HG03571 (cell line): Measurements from ENCODE around the gene IGSF21.
"Not testable (repeated sequence)": the region's sequence is repeated elsewhere in the genome, so short reads cannot be mapped to it uniquely, and the experiment has no call there.

Experiments used
- ATAC-seq: cut with Tn5 transposase; IDR thresholded peaks from one replicate; pipeline ENCODE4 v1.9.1; 2021; ENCODE audit not compliant: unreplicated experiment

IGSF21 gene

GRCh38 chr1:18144916-18145647 is 37.5 kb downstream of the IGSF21 start:
- ATAC-seq: no peak

DNA sequence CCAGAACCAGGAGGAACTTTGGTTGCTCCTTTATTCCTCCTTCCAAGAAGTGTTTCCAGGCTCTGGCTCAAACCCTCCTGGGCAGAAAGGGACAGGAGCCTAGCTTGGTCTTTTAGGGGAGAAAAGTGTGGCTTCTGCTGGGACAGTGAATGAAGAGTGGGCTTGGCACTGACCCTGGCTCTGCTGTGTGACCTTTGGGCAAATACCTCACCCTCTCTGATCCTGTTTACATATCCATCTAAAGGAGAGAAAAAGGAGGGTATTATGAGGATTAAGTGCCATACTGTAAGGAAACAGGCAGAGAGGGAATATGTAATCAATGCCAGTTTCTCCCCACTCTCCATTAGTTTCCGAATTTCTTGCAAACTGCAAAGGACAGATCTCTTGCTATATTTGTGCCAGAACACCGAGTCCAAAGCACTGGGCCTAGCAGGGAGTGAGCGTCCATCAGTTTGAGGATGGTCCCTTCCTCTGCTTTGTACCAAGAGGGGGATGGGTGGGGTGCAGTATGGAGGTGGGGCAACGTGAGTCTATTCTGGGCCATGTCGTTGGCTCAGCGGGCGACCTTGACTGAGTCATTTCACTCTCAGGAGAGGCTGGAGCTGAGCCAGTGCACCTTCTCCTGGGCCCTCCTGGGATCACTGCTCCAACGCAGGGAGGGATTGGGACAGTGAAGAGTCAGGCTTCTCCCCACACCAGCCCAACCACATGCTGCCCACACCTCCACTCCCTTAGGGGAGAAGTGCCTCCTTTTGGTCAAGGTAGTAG is 38.4 kb downstream of the IGSF21 start:
- ATAC-seq: no peak

- no peak for ATAC-seq
Measured at GRCh38 chr1:18146886-18147285, 39.3 kb downstream of the IGSF21 start.

GRCh38 chr1:18147672-18148071 is 40.1 kb downstream of the IGSF21 start:
- ATAC-seq: no peak

DNA sequence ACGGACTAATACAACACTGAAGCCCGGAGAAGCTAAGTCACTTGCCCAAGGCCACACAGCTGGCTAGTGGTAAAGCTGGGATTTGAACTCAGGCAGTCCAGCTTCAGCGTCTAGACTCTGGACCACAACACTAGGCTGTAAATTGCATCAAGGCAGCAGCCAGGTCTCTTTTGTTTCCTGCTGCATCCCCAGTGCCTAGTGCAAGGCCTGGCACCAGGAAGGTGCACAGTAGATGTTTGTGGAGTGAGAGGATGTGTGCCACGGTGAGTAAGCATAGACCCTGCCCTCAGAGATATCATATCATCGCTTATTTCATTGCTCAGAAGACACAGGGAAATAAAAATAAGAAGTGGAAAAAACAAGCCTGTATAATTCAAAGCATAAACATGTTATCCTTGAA is 40.9 kb downstream of the IGSF21 start:
- ATAC-seq: no peak

GRCh38 chr1:18149027-18149641 is 41.5 kb downstream of the IGSF21 start:
- no peak for ATAC-seq

DNA sequence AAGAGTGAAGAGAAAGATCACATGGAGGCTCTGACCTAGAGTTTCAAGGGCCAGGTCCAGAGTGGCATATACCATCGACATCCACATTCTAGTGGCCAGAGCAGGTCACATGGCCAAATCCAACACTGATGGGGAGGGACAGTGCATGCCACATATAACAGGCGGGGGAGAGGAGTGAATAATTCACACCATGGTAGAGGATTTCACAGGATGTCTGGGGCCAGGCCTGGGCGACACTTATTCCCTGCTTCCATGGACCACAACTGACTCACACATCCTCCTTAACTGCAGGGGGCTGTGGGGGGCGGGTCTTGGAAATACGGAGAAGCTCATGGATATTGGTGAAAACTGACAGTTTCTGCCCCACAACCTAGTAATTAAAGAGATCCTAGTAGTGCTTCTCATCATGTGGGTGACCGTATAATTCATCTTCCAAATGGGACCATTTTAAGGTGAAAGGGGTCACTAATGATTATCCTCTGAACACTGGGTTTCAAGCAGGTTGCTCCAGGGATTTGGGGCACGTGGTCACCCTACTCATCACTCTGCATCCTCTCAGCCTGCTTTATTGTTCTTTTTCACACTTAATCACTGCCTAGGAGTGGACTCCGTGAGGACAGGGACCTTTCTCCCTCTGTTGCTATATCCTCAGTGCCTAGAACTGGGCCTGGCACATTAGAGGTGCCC is 44.0 kb downstream of the IGSF21 start:
- no peak for ATAC-seq

- no peak for ATAC-seq
Measured at GRCh38 chr1:18154430-18155194, 47.0 kb downstream of the IGSF21 start.

- ATAC-seq: no peak
Measured at GRCh38 chr1:18155881-18156385, 48.3 kb downstream of the IGSF21 start.

DNA sequence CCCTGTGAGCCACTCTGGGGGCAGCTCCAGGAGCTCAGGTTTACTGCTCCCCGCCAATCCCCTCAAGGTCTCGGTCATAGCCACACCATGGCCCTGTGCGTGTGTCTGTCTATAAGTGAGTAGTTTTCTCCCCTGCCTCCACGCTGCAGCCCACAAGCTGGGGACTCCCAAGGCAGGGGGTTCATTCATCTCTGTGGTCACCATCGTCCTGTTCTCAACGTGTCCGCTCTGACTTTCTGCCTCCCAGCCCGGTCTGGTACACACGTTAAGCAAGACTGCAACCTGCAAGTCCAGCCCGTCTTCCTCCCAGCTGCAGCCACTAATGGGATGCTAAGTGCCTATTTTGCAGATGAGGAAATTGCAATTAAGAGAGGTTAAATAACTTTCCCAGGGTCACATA is 49.8 kb downstream of the IGSF21 start:
- no peak for ATAC-seq

DNA sequence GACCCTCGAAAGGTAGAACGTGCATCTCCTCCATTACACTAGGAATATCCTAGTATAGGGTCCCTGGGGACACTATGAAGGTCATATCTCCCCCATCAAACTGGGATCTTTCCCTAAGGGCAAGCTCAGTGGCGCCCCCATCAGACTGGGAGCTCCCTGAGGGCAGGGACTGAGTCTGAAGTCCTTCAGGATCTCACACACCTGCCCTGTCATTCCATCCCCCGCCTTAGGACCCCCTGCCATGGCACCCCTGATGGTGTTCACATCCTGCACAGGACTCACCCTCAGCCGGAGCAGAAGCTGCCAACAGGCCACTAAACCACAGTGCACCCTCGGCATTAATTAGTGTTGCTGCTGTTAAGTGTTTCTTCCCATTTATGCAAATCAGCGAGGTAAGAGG is 50.4 kb downstream of the IGSF21 start:
- ATAC-seq: no peak

DNA sequence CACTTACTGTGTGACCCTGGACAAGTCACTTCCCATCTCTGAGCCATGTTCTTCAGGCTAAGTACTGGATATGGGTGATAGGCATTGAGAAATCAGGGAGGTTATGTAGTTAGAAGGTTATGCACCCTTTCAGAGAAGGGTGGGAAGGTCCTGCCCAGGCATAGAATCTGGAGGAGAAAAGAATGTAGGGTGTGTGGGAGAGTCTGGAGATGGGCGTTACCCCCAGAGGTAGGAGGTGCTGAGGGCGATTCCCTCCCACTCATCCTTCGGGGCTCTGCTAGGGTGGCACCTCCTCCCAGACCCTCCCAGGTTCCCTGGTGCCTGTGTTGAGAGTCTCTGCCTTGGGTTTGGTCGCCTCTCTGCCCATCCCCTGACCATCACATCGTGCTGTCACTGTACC is 51.1 kb downstream of the IGSF21 start:
- no peak for ATAC-seq

GRCh38 chr1:18160290-18160942 is 52.8 kb downstream of the IGSF21 start:
- ATAC-seq: no peak

GRCh38 chr1:18161690-18162089 is 54.1 kb downstream of the IGSF21 start:
- ATAC-seq: no peak

DNA sequence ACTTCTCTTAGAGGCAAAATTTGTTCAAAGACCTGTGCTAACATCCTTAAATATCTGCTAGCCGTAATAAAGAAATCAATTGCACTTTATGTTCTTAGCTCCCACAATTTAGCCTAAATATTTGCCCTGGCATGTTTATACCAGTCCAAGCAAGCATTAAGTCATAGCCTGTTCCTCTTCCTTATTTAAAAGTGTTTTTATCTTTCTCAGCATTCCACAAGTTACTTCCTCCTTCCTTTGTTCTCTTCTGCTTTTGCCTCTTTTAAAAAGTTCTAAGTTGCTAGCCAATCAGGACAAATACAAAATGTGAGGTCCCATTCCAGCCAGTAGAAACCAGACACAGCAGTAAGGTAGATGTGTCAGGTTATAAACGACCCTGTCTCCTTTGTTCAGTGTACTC is 58.0 kb downstream of the IGSF21 start:
- ATAC-seq: not testable (repeated sequence)

- no peak for ATAC-seq
Measured at GRCh38 chr1:18166341-18166740, 58.7 kb downstream of the IGSF21 start.

- ATAC-seq: no peak
Measured at GRCh38 chr1:18166929-18167328, 59.3 kb downstream of the IGSF21 start.

- no peak for ATAC-seq
Measured at GRCh38 chr1:18170444-18170843, 62.8 kb downstream of the IGSF21 start.

GRCh38 chr1:18174037-18174436 is 66.4 kb downstream of the IGSF21 start:
- ATAC-seq: no peak

- ATAC-seq: no peak
Measured at GRCh38 chr1:18175051-18175450, 67.5 kb downstream of the IGSF21 start.
